ENCODE measurements around the gene ABHD1. TPM values are rescaled to one million over a fixed set of nuclear protein-coding genes. Genes with fewer than 3 reads are reported as not detected.
A peak's percentile ranks its signal among the peaks of the same experiment; 100 is the strongest.

ABHD1 gene
- total RNA-seq, 3 donors from 2014 or later (not counting 1 experiment from before 2014, with no cell fraction given) = 0.88 to 2.4 (median 1.2) TPM

DNA sequence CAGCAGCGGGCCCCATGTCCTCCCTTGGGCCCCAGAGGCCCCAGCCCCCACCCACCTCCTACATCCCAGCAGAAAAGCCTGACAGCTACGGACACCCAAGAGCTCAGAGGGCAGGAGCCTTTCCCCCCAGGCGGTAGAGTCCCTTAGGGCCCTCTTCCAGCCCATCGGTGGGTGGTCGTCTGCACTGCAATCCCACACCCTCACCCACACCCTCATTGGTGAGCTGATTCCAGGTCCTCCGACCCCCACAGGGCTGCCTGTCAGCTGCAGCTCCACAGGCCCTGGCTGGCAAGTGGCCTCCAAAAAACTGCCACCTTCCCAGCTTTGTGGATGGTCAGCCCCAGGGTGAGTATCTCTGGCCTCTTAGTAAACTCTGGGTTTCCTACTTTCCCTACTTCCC lies 35.7 kb downstream of the ABHD1 start:
- Histone ChIP-seq H3K27ac (ENCODE audit: low read length) (no peak overlapping the region), H3K36me3 (ENCODE audit: control insufficient read depth, insufficient read depth, low read length) (no peaks in the 10 kb centered on the region), H3K4me1 (ENCODE audit: control insufficient read depth, insufficient read depth, low read length) (no peaks in the 10 kb centered on the region), H3K4me3 (ENCODE audit: low read length) (no peak overlapping the region), H3K27me3 (ENCODE audit: control insufficient read depth, insufficient read depth, low read length) (no peaks in the 10 kb centered on the region), H3K9me3 (ENCODE audit: control insufficient read depth, insufficient read depth, low read length) (no peaks in the 10 kb centered on the region)
- H3K4me3 Mint-ChIP-seq = no peak overlapping the region
- DNase-seq = no peak
- H3K36me3 Mint-ChIP-seq = no peaks in the 10 kb centered on the region
- ATAC-seq = peak in 1 of 3 donors; percentile 12
- H3K4me1 Mint-ChIP-seq = no peaks in the 10 kb centered on the region
- H3K27ac Mint-ChIP-seq = no peak overlapping the region
- WGBS (ENCODE audit: insufficient coverage) = 92% methylated on average over 6 of the region's 6 CpGs
- intact Hi-C loops (cut with micrococcal nuclease) = no loop called here
- H3K9me3 Mint-ChIP-seq = no peaks in the 10 kb centered on the region
- TF ChIP-seq, protein P1, sequence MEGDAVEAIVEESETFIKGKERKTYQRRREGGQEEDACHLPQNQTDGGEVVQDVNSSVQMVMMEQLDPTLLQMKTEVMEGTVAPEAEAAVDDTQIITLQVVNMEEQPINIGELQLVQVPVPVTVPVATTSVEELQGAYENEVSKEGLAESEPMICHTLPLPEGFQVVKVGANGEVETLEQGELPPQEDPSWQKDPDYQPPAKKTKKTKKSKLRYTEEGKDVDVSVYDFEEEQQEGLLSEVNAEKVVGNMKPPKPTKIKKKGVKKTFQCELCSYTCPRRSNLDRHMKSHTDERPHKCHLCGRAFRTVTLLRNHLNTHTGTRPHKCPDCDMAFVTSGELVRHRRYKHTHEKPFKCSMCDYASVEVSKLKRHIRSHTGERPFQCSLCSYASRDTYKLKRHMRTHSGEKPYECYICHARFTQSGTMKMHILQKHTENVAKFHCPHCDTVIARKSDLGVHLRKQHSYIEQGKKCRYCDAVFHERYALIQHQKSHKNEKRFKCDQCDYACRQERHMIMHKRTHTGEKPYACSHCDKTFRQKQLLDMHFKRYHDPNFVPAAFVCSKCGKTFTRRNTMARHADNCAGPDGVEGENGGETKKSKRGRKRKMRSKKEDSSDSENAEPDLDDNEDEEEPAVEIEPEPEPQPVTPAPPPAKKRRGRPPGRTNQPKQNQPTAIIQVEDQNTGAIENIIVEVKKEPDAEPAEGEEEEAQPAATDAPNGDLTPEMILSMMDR (IDR thresholded peaks at IDR 0.05) = no peak
- no peaks in the 10 kb centered on the region for H3K27me3 Mint-ChIP-seq (ENCODE audit: low read depth in 2 of 2)

DNA sequence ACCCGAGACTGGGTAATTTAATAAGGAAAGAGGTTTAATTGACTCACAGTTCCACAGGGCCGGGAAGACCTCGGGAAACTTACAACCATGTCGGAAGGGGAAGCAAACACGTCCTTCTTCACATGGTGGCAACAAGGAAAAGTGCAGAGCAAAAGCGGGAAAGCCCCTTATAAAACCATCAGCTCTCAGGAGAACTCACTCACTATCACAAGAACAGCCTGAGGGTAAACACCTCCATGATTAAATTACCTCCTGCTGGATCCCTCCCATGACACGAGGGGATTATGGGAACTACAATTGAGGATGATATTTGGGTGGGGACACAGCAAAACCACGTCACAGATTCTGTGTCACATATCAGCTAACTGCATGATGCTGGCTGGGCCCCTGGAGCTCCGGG lies 36.6 kb downstream of the ABHD1 start:
- Histone ChIP-seq H3K36me3 (ENCODE audit: control insufficient read depth, insufficient read depth, low read length) (no peaks in the 10 kb centered on the region), H3K27ac (ENCODE audit: low read length) (no peak overlapping the region), H3K9me3 (ENCODE audit: control insufficient read depth, insufficient read depth, low read length) (no peaks in the 10 kb centered on the region), H3K4me3 (ENCODE audit: low read length) (no peak overlapping the region), H3K27me3 (ENCODE audit: control insufficient read depth, insufficient read depth, low read length) (no peaks in the 10 kb centered on the region), H3K4me1 (ENCODE audit: control insufficient read depth, insufficient read depth, low read length) (no peaks in the 10 kb centered on the region)
- Mint-ChIP-seq H3K9me3 (no peaks in the 10 kb centered on the region), H3K4me1 (no peaks in the 10 kb centered on the region), H3K27me3 (ENCODE audit: low read depth in 2 of 2) (no peaks in the 10 kb centered on the region), H3K4me3 (no peak overlapping the region), H3K27ac (no peak overlapping the region), H3K36me3 (no peaks in the 10 kb centered on the region)
- intact Hi-C loops (cut with micrococcal nuclease) = no loop called here
- ATAC-seq = no peak
- TF ChIP-seq, protein P1 (IDR thresholded peaks at IDR 0.05) = no peak
- no peak for DNase-seq
- whole genome bisulfite sequencing (ENCODE audit: insufficient coverage) = 92% methylated on average over 8 of the region's 9 CpGs

DNA sequence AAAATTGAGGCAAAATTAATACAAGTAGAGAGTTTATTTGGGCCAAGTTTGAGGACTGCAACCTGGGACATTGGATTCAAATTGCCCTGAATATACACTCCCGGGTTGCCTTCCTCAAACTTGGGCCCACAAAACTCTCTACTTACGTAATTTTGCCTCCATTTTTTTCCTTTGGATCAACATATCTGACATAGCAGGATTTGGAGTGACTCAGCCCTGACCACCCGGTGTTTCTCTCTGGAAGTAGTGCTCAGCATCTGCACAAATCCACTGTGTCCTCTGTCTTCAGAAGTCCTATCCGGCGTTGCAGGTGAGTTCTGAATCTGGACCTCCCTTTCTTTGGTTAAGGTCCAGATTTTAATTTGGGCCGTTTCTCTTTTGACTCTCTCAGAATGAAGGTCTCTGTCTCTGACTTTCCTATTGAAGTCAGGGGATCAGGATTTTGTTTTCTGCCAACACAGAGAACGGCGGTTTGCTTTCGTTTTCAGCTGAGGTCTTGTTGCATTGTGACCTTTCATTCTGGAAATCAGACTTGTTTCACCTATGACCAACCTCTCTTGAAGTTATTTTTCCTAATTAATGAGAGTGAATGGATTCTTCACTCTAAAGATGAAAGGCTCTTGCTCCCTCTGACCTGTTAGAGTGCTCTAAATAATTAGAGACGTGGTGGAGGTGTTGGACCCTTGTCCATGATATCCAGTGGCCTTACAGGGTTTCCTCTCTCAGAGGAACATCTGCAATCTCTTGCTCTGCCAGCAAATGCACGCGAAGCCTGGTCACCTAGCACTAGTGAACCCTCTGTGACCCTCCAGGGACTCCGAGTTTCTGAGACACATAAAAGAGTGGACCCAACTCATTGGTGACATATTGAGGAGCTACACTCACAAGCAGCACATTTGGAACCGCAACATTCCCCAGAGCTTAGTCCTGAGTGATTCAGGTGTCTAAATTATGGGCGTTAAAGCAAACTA lies 38.8 kb downstream of the ABHD1 start:
- Histone ChIP-seq H3K27ac (ENCODE audit: low read length) (no peak overlapping the region), H3K4me3 (ENCODE audit: low read length) (no peak overlapping the region), H3K4me1 (ENCODE audit: control insufficient read depth, insufficient read depth, low read length) (no peaks in the 10 kb centered on the region), H3K36me3 (ENCODE audit: control insufficient read depth, insufficient read depth, low read length) (no peaks in the 10 kb centered on the region), H3K9me3 (ENCODE audit: control insufficient read depth, insufficient read depth, low read length) (no peaks in the 10 kb centered on the region), H3K27me3 (ENCODE audit: control insufficient read depth, insufficient read depth, low read length) (no peaks in the 10 kb centered on the region)
- H3K9me3 Mint-ChIP-seq = no peaks in the 10 kb centered on the region
- no peaks in the 10 kb centered on the region for H3K4me1 Mint-ChIP-seq
- no peak overlapping the region for H3K27ac Mint-ChIP-seq
- DNase-seq = no peak
- TF ChIP-seq, protein P1 (IDR thresholded peaks at IDR 0.05) = no peak
- H3K27me3 Mint-ChIP-seq (ENCODE audit: low read depth in 2 of 2) = no peaks in the 10 kb centered on the region
- intact Hi-C loops (cut with micrococcal nuclease) = no loop called here
- no peak for ATAC-seq
- no peak overlapping the region for H3K4me3 Mint-ChIP-seq
- 85% methylated on average over 15 of the region's 15 CpGs for WGBS (ENCODE audit: insufficient coverage)
- no peaks in the 10 kb centered on the region for H3K36me3 Mint-ChIP-seq
